Right atrium auricular region (tissue), 2 donors: ENCODE data around the gene NUP153. TPM values are rescaled to one million over a fixed set of nuclear protein-coding genes. Genes with fewer than 3 reads are reported as not detected.
A peak's percentile ranks its signal among the peaks of the same experiment; 100 is the strongest.
"Not testable (repeated sequence)": the region's sequence is repeated elsewhere in the genome, so short reads cannot be mapped to it uniquely, and the experiment has no call there.

ENCODE experiments used
- DNase-seq: peaks from one replicate; pipeline ENCODE4 v3.0.0-alpha.2; 2019; ENCODE audit warnings: low spot score
- H3K27ac ChIP-seq, 2 donors: fragments of 200-600 bp; sonication (generic); 1 replicate in 1 of 2; 2 replicates in 1 of 2; pipeline ENCODE4 v1.5.1; 2016 to 2019
- H3K27me3 ChIP-seq, 2 donors: fragments of 200-600 bp; sonication (generic); one replicate each; pipeline versions ENCODE4 v1.5.1 to v1.6.0; 2017 to 2019
- H3K36me3 ChIP-seq: fragments of 200-600 bp; sonication (generic); one replicate; pipeline ENCODE4 v1.5.1; 2016
- H3K4me1 ChIP-seq, 2 donors: fragments of 200-600 bp; sonication (generic); one replicate each; pipeline versions ENCODE4 v1.5.1 to v1.6.0; 2017 to 2019
- H3K4me3 ChIP-seq, 2 donors: fragments of 200-600 bp; sonication (generic); 1 replicate in 1 of 2; 2 replicates in 1 of 2; pipeline ENCODE4 v1.5.1; 2017 to 2019; ENCODE audit warnings: mild to moderate bottlenecking in 1 of 2, moderate library complexity in 1 of 2
- H3K9me3 ChIP-seq, 2 donors: fragments of 200-600 bp; sonication (generic); one replicate each; pipeline ENCODE4 v1.5.1; 2019
- total RNA-seq, 2 donors: library from RNA; depleted of rRNA; stranded (reverse); fragments of >200 nt; gene quantifications; one replicate each; pipeline ENCODE4 v1.1.0, GENCODE V29; 2016
- TF ChIP-seq, protein P1 (sequence below), 2 donors: fragments of 200-600 bp; sonication (generic); IDR thresholded peaks; one replicate each; pipeline ENCODE4 v1.5.1; 2019; ENCODE audit warnings: antibody characterized with exemption in 2 of 2

NUP153 gene
- total RNA-seq, 2 donors from 2014 or later, result 23.1 to 28.5 TPM

DNA sequence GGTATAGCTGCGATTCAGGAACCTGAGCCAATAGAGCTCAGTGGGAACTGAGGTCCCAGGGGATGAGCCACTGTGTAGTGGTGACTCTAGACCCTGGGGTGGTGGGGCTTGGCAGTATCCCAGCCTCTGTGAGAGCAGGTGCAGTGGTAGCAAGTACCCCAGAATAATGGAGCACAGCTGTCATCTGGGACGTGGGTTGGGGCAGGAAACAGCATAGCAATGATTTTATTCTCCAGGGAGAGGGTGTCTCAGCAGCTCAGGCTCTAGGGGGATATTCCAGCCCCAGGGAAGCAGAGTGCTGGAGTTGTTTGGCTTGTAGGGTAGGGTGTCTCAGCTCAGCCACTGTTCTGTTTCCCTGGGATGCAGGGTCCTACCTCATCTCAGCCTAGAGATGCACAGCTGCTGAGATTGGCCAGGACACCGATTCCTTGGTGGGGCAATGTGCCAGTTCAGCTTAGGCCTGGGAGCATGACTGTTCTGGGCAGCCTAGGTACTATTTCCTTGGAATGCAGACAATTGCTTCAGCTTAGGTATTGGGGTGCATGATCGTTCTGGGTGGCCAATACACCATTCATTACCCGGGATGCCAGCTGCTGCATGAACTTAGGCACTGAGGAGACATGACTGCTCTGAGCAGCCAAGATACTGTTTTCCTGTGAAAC, 34.0 kb upstream of the NUP153 start:
- Histone ChIP-seq H3K4me1 (no peaks in the 10 kb centered on the region), H3K9me3 (peaks cover 5 to 24% of the 10 kb centered on the region in 2 donors), H3K27me3 (no peaks in the 10 kb centered on the region), H3K36me3 (no peaks in the 10 kb centered on the region), H3K27ac (no peak overlapping the region), H3K4me3 (no peak overlapping the region)
- DNase-seq, result no peak
- TF ChIP-seq, protein P1, sequence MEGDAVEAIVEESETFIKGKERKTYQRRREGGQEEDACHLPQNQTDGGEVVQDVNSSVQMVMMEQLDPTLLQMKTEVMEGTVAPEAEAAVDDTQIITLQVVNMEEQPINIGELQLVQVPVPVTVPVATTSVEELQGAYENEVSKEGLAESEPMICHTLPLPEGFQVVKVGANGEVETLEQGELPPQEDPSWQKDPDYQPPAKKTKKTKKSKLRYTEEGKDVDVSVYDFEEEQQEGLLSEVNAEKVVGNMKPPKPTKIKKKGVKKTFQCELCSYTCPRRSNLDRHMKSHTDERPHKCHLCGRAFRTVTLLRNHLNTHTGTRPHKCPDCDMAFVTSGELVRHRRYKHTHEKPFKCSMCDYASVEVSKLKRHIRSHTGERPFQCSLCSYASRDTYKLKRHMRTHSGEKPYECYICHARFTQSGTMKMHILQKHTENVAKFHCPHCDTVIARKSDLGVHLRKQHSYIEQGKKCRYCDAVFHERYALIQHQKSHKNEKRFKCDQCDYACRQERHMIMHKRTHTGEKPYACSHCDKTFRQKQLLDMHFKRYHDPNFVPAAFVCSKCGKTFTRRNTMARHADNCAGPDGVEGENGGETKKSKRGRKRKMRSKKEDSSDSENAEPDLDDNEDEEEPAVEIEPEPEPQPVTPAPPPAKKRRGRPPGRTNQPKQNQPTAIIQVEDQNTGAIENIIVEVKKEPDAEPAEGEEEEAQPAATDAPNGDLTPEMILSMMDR (IDR thresholded peaks at IDR 0.05), result no peak

DNA sequence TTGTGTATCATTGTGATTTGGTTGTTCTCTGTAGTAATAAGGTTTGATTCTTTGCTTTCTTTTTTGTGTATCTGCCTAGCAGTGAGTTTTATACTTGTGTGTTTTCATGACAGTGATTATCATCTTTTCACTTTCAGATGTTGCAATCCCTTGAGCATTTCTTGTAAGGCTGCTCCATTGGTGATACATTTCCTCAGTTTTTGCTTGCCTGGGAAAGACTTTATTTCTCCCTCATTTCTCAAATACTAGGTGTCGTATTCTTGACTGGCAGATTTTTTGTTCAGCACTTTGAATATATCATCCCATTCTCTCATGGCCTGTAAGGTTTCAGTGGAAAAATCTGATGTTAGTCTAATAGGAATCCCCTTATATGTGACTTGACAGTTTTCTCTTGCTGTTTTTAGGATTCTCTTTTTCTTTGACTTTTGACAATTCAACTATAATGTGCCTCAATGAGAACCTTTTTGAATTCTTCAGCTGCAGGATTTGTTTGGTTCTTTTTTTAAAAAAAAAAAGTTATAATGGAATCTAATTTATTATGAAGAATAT, 31.1 kb upstream of the NUP153 start:
- Histone ChIP-seq H3K27ac (no peak overlapping the region), H3K27me3 (no peaks in the 10 kb centered on the region), H3K4me3 (no peak overlapping the region), H3K9me3 (peaks cover 5 to 24% of the 10 kb centered on the region in 2 donors), H3K36me3 (no peaks in the 10 kb centered on the region), H3K4me1 (no peaks in the 10 kb centered on the region)
- DNase-seq, result no peak
- TF ChIP-seq, protein P1 (IDR thresholded peaks at IDR 0.05), result no peak

DNA sequence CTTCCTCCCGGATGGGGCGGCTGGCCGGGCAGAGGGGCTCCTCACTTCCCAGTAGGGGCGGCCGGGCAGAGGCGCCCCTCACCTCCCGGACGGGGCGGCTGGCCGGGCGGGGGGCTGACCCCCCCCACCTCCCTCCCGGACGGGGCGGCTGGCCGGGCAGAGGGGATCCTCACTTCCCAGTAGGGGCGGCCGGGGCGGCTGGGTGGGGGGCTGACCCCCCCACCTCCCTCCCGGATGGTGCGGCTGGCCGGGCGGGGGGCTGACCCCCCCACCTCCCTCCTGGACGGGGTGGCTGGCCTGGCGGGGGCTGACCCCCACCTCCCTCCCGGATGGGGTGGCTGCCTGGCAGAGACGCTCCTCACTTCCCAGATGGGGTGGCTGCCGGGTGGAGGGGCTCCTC, 28.6 kb upstream of the NUP153 start:
- H3K9me3 ChIP-seq, result peaks cover 5 to 24% of the 10 kb centered on the region in 2 donors
- H3K27me3 ChIP-seq, H3K27ac ChIP-seq, DNase-seq, H3K4me3 ChIP-seq, H3K36me3 ChIP-seq, H3K4me1 ChIP-seq: not testable (repeated sequence)

DNA sequence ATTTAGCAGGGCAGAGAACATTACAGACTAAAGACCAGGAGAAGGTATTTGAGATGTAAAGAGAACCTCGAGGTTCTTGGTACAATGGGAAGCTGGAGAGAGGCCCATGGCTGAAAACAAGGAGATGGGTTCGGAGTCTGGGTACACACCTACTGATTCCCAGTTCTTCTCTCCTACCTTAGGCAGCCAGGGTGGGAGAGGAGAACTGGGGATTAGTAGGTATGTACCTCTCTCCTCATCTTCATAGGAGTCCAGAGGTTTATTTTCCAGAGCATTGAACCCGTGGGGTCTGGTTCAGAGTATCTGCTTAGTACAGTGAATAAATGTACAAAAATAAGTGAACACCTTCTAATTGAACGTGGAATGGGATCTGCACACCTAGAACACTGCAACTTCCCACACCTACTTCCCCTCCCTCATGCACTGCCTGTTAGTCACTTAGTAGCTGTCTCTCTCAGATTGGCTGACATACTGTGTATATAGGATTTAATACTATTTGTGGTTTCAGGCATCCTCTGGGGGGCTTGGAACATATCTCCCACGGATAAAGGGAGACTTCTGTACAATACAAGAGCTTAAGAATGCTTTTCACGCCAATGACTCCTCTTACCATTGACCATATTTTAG, 23.5 kb upstream of the NUP153 start:
- no peaks in the 10 kb centered on the region for H3K27me3 ChIP-seq
- peaks cover 0 to 4% of the 10 kb centered on the region in 2 donors for H3K4me1 ChIP-seq
- no peak overlapping the region for H3K4me3 ChIP-seq
- TF ChIP-seq, protein P1 (IDR thresholded peaks at IDR 0.05), result no peak
- no peaks in the 10 kb centered on the region for H3K36me3 ChIP-seq
- peak; percentile 9 for DNase-seq
- H3K9me3 ChIP-seq, result no peaks in the 10 kb centered on the region
- no peak overlapping the region for H3K27ac ChIP-seq

DNA sequence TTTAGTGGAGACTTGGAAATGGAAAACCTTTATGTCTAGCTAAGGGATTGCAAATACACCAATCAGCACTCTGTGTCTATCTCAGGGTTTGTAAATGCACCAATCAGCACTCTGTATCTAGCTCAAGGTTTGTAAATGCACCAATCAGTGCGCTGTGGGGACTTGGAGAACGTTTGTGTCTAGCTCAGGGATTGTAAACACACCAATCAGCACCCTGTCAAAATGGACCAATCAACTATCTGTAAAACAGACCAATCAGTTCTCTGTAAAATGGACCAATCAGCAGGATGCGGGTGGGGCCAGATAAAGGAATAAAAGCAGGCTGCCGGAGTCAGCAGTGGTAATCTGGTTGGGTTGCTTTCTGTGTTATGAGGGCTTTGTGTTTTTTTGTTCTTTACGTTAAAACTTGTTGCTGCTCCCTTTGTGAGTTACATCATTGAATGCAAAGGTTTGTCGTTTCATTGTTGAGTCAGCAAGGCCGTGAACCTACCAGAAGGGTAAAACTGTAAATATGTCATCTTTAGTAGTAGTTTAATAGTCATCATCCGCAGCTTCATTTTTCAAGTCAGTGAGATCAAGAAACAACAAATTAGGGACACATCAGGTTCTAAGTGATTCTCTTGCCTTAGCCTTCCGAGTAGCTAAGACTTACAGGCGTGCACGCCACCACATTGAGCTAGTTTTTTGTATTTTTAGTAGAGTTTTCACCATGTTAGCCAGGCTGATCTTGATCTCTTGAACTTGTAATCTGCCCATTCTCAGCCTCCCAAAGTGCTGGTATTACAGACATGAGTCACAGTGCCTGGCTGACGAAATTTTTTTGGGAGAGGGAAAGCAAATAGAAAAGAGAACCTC, 22.7 kb upstream of the NUP153 start:
- DNase-seq, result no peak
- TF ChIP-seq, protein P1 (IDR thresholded peaks at IDR 0.05), result no peak
- Histone ChIP-seq H3K9me3 (no peaks in the 10 kb centered on the region), H3K27ac (no peak overlapping the region), H3K4me1 (peaks cover 0 to 10% of the 10 kb centered on the region in 2 donors), H3K4me3 (no peak overlapping the region), H3K36me3 (no peaks in the 10 kb centered on the region), H3K27me3 (no peaks in the 10 kb centered on the region)
